Progenitor cell of endocrine pancreas (in vitro differentiated cells): ENCODE data around the gene CALM1. TPM values are rescaled to one million over a fixed set of nuclear protein-coding genes. Genes with fewer than 3 reads are reported as not detected.

Source experiments
- DNase-seq: peaks from one replicate; pipeline ENCODE4 v3.0.0; 2021; ENCODE audit warnings: low spot score; ENCODE audit not compliant: unreplicated experiment
- H3K27ac Mint-ChIP-seq: 2 replicates; pipeline ENCODE4 v1.8.0; 2021; ENCODE audit warnings: mild to moderate bottlenecking, moderate library complexity, mixed read lengths
- H3K27me3 Mint-ChIP-seq: 2 replicates; pipeline ENCODE4 v1.8.0; 2021; ENCODE audit warnings: mixed read lengths
- H3K36me3 Mint-ChIP-seq: 2 replicates; pipeline ENCODE4 v1.8.0; 2022; ENCODE audit warnings: mixed read lengths; ENCODE audit not compliant: insufficient read depth
- H3K4me1 Mint-ChIP-seq: 2 replicates; pipeline ENCODE4 v1.8.0; 2021; ENCODE audit warnings: low read depth, mixed read lengths
- H3K4me3 Mint-ChIP-seq: 2 replicates; pipeline ENCODE4 v1.8.0; 2021; ENCODE audit warnings: low read depth, mild to moderate bottlenecking, moderate library complexity, mixed read lengths
- H3K9me3 Mint-ChIP-seq: 2 replicates; pipeline ENCODE4 v1.8.0; 2021; ENCODE audit warnings: low read depth, mixed read lengths
- total RNA-seq: library from RNA; stranded (reverse); gene quantifications from 2 replicates; pipeline ENCODE4 v1.2.1, GENCODE V29; 2021
- TF ChIP-seq, protein P1 (sequence below): fragments of 200-600 bp; sonication (generic); IDR thresholded peaks from one replicate; pipeline ENCODE4 v1.5.0; 2021; ENCODE audit warnings: antibody characterized with exemption, mild to moderate bottlenecking; ENCODE audit not compliant: unreplicated experiment

The CALM1 gene
- total RNA-seq, 1 donor from 2014 or later = 331 TPM

DNA sequence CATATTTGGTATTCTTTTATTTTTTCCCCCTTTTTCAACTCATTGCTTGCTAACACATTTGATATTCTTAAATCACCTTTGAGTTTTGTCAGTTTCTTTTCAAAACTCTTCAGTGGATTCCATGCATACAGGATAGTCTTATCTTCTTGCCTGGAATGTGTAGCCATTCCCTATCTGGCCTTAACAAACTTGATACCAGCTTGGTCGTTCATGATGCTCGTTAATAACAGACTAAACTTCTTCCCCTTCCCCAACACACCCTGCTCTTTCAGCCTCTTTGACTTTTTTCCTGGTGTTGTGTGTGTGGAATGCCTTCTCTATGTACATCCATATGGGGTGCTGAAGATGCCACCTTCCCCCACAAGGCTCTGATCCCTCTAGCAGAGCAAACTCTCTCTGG, 17.7 kb upstream of the CALM1 start:
- peaks cover 9% of the 10 kb centered on the region for H3K4me1 Mint-ChIP-seq
- H3K4me3 Mint-ChIP-seq = no peak overlapping the region
- no peak for DNase-seq
- no peaks in the 10 kb centered on the region for H3K27me3 Mint-ChIP-seq
- H3K9me3 Mint-ChIP-seq = no peaks in the 10 kb centered on the region
- H3K36me3 Mint-ChIP-seq = no peaks in the 10 kb centered on the region
- peak overlapping the region; percentile 25 for H3K27ac Mint-ChIP-seq
- TF ChIP-seq, protein P1, sequence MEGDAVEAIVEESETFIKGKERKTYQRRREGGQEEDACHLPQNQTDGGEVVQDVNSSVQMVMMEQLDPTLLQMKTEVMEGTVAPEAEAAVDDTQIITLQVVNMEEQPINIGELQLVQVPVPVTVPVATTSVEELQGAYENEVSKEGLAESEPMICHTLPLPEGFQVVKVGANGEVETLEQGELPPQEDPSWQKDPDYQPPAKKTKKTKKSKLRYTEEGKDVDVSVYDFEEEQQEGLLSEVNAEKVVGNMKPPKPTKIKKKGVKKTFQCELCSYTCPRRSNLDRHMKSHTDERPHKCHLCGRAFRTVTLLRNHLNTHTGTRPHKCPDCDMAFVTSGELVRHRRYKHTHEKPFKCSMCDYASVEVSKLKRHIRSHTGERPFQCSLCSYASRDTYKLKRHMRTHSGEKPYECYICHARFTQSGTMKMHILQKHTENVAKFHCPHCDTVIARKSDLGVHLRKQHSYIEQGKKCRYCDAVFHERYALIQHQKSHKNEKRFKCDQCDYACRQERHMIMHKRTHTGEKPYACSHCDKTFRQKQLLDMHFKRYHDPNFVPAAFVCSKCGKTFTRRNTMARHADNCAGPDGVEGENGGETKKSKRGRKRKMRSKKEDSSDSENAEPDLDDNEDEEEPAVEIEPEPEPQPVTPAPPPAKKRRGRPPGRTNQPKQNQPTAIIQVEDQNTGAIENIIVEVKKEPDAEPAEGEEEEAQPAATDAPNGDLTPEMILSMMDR = no peak

DNA sequence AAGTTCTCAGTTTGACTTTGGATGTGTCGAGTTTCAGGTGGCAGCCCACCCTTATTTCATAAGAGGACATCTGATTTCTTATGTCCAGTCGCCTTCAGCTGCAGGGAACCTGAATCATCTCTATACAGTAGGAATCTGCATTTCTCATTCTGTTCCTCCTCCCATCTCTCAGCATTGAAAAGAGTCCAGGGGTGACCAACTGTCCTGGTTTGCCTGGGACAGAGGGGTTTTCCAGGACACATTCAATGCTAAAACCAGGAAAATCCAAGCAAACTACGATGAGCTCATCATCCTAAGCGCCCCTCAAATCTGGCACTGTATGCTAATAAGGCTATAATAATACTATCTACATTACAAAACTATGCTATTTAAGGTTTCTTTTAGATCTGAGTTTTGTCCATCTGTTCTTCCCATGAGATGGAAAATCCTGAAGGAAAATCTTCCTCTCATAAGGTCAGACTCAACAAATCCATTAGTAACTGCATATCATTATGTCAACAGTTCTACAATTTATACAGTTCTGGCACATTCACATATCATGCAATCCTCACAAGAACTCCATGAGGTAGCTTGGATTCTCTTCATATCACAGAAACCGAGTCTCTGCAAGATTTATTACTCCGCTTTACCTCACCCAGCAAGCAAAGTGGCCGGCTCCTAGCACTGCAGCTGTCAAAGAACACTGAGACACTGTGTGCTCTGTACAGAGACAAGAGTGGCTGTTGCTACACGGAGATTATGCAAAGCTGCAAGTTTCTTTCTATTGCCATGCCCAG, 15.6 kb upstream of the CALM1 start:
- no peak for DNase-seq
- Mint-ChIP-seq H3K4me1 (peaks cover 16% of the 10 kb centered on the region), H3K4me3 (no peak overlapping the region), H3K36me3 (no peaks in the 10 kb centered on the region), H3K27ac (no peak overlapping the region), H3K9me3 (no peaks in the 10 kb centered on the region), H3K27me3 (no peaks in the 10 kb centered on the region)
- TF ChIP-seq, protein P1 = no peak

DNA sequence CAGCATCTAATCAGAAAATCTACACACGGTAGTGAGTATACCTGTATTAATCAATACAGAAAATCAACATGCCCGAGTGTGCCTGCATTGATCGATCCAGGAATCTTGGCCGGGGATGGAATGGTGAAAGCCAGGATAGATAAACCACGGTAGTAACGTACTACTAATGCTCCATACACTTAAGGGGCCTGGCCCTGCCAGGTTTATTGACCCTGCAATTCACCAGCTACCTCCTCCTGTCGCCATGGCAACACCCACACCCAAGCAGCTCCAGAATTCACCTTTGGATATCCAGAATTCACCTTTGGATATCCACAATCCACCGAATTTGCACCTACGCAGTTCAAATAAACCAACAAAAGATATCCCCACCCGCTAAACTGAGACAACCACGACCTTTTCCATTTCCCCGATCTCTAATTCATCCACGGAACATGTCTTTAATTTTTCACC, 14.8 kb upstream of the CALM1 start:
- TF ChIP-seq, protein P1 = no peak
- H3K9me3 Mint-ChIP-seq = no peaks in the 10 kb centered on the region
- no peaks in the 10 kb centered on the region for H3K36me3 Mint-ChIP-seq
- peak; percentile 34 for DNase-seq
- H3K4me3 Mint-ChIP-seq = no peak overlapping the region
- H3K4me1 Mint-ChIP-seq = peaks cover 20% of the 10 kb centered on the region
- no peaks in the 10 kb centered on the region for H3K27me3 Mint-ChIP-seq
- no peak overlapping the region for H3K27ac Mint-ChIP-seq

DNA sequence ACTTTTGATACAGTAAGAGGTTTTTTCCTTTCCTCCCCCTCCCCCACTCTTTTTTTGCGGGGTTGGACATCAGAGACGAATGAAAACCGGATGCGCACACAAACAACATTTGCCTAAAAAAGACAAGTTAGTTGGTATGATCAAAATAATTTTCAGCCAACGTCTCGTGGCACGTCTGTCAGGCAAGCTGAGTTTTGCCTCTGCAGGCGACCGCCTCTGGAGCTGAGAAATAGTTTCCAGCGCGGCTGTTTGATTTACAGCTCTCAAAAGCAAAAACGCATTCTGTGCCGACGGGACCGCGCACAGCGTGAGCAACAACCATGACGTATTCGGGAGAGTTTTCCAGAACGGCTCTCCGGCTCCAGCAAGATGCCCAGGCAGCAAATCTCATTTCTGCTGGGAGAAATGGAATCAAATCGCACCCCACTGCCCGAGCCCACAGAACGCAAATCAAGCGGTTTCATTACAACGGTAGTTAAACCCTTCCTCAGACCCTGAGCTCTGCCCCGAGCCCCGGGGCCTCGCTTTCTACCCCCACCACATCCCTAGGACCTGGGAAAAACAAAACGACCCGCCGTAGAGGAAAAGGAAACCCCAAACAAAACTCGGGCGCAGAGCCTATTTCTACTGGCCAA, 14.2 kb upstream of the CALM1 start:
- TF ChIP-seq, protein P1 = no peak
- no peaks in the 10 kb centered on the region for H3K27me3 Mint-ChIP-seq
- H3K4me1 Mint-ChIP-seq = peaks cover 26% of the 10 kb centered on the region
- H3K4me3 Mint-ChIP-seq = no peak overlapping the region
- H3K27ac Mint-ChIP-seq = no peak overlapping the region
- peak; percentile 20 for DNase-seq
- no peaks in the 10 kb centered on the region for H3K9me3 Mint-ChIP-seq
- H3K36me3 Mint-ChIP-seq = no peaks in the 10 kb centered on the region

DNA sequence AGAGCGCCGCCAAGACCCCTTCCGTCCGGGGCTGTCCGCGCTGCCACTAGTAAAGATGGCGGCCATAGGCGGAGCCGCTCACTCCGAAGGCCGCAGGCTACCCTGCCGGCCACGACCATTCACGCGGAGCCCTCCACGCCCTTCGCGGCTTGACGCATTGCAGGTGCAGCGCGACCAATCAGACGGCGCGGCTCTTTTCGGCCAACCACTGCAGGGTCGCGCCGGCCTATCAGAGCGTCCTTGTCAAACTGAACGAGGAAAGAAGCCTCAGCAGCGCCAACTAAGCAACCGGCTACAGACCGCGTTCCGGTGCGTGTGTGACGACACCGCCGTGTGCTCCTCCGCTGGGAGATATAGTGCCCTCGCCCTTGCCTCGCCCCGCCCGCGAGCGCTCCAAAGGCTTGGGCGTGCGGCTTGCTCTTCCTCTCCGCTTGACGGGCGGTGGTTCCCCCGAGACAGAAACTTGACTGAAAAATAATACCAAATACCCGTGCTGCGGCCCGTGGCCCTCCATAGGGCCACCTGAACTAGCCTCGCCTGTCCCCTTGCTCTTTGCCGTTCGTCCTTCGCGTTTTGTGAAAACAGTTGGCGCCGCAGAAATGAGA, 13.6 kb upstream of the CALM1 start:
- Mint-ChIP-seq H3K27me3 (no peaks in the 10 kb centered on the region), H3K9me3 (no peaks in the 10 kb centered on the region), H3K27ac (no peak overlapping the region), H3K4me1 (peaks cover 29% of the 10 kb centered on the region), H3K4me3 (no peak overlapping the region), H3K36me3 (no peaks in the 10 kb centered on the region)
- DNase-seq = peak; percentile 98
- TF ChIP-seq, protein P1 = no peak
